K562 (cell line): ENCODE results near the gene GAA. TPM values are rescaled to one million over a fixed set of nuclear protein-coding genes. Genes with fewer than 3 reads are reported as not detected.

ENCODE experiments used
- ATAC-seq: fragments of 200-7000 bp; cut with Tn5 transposase; 3 replicates; pipeline ENCODE4 v1.9.1; 2020; ENCODE audit warnings: moderate library complexity
- BruUV-seq: library from RNA; stranded (reverse); fragments of 400-500 nt; replicated peaks from 2 replicates; lab custom pipeline; 2021; lab: Mats Ljungman, UMichigan
- CTCF ChIA-PET: fragments of 300-600 bp; formaldehyde crosslinking; extraction: SDS; loops from one replicate; lab custom pipeline; 2021; ENCODE audit warnings: low intra/inter-chr PET ratio; lab: Yijun Ruan, JAX
- POLR2A ChIA-PET: fragments of 300-600, 350-650 bp; sonication (Branson Sonifier 250); formaldehyde crosslinking; extraction: SDS; loops from one replicate; lab custom pipeline; 2021; ENCODE audit warnings: antibody characterized with exemption, inconsistent platforms; lab: Yijun Ruan, JAX
- DNase-seq, 4 experiments: peaks; one replicate each; pipeline versions ENCODE4 v3.0.0 to v3.0.0-alpha.2; 2011 to 2018; ENCODE audit warnings: low spot score in 3 of 4, mixed read lengths in 3 of 4; ENCODE audit errors: extremely low read depth in 1 of 4
- FAIRE-seq: peaks from 2 replicates; lab custom pipeline; 2011; peaks lifted over from hg19 to GRCh38; lab: Jason Lieb, UNC
- H2AFZ ChIP-seq: 2 replicates; pipeline ENCODE4 v1.6.0; 2011; ENCODE audit warnings: low read depth, low read length, control low read depth, inconsistent platforms
- H3K27ac ChIP-seq: fragments of 200-600 bp; 3 replicates; pipeline ENCODE4 v1.8.0; 2011; ENCODE audit warnings: low read depth, mild to moderate bottlenecking, control low read depth, inconsistent platforms, low read length, moderate library complexity, mixed read lengths; ENCODE audit errors: extremely low read depth
- H3K27me3 ChIP-seq, 2 experiments: fragments of 300-600 bp in 1 of 2; 2 replicates in 1 of 2; 3 replicates in 1 of 2; pipeline versions ENCODE4 v1.6.0 to v1.8.0; 2011; ENCODE audit warnings: inconsistent platforms in 2 of 2, low read length in 2 of 2, mild to moderate bottlenecking in 1 of 2, mixed read lengths in 1 of 2, moderate library complexity in 1 of 2; ENCODE audit not compliant: control insufficient read depth in 2 of 2, insufficient read depth in 2 of 2
- H3K36me3 ChIP-seq: fragments of 300-600 bp; 3 replicates; pipeline ENCODE4 v1.8.0; 2011; ENCODE audit warnings: mild to moderate bottlenecking, low read length, inconsistent platforms; ENCODE audit not compliant: control insufficient read depth, insufficient read depth
- H3K4me1 ChIP-seq, 2 experiments: fragments of 200-600 bp in 1 of 2; replicated peaks in 1 of 2; 2 replicates in 1 of 2; 3 replicates in 1 of 2; pipeline versions ENCODE4 v1.5.1 to v1.8.0; 2011; ENCODE audit warnings: inconsistent platforms in 2 of 2, low read length in 2 of 2, mild to moderate bottlenecking in 1 of 2, mixed read lengths in 1 of 2, moderate library complexity in 1 of 2; ENCODE audit not compliant: control insufficient read depth in 2 of 2, insufficient read depth in 2 of 2
- H3K4me2 ChIP-seq: 2 replicates; pipeline ENCODE4 v1.6.1; 2011; ENCODE audit warnings: low read length, control low read depth, inconsistent platforms, mixed read lengths; ENCODE audit not compliant: insufficient read depth
- H3K4me3 ChIP-seq: fragments of 200-600 bp; sonication (generic), shearing (Covaris generic); 2 replicates; pipeline ENCODE4 v1.5.1; 2016; ENCODE audit warnings: control low read depth, inconsistent platforms
- H3K79me2 ChIP-seq: fragments of 200-600 bp; 3 replicates; pipeline ENCODE4 v1.8.0; 2011; ENCODE audit warnings: low read length, inconsistent platforms; ENCODE audit not compliant: control insufficient read depth, insufficient read depth
- H3K9ac ChIP-seq, 2 experiments: 2 replicates each; pipeline versions ENCODE4 v1.6.0 to v1.6.1; 2011; ENCODE audit warnings: low read depth in 2 of 2, low read length in 2 of 2, control low read depth in 1 of 2, inconsistent platforms in 1 of 2, mild to moderate bottlenecking in 1 of 2, mixed read lengths in 1 of 2; ENCODE audit not compliant: insufficient read depth in 1 of 2
- H3K9me1 ChIP-seq: one replicate; pipeline ENCODE4 v1.6.0; 2011; ENCODE audit warnings: inconsistent platforms, mild to moderate bottlenecking, low read length, moderate library complexity; ENCODE audit not compliant: control insufficient read depth, insufficient read depth
- H3K9me3 ChIP-seq: replicated peaks from 2 replicates; pipeline ENCODE4 v1.5.1; 2011; ENCODE audit warnings: low read depth, low read length, inconsistent platforms; ENCODE audit not compliant: control insufficient read depth, insufficient read depth
- H4K20me1 ChIP-seq: replicated peaks from 2 replicates; pipeline ENCODE4 v1.6.1; 2011; ENCODE audit warnings: low read length, inconsistent platforms, mixed read lengths; ENCODE audit not compliant: control insufficient read depth, insufficient read depth
- BRD4 ChIP-seq: fragments of 200-600 bp; sonication (generic); IDR thresholded peaks from 2 replicates; pipeline ENCODE4 v1.6.1; 2017; ENCODE audit warnings: inconsistent platforms
- BRF2 ChIP-seq: IDR thresholded peaks from 3 replicates; pipeline ENCODE4 v1.6.1; 2011; ENCODE audit warnings: borderline replicate concordance, mild to moderate bottlenecking; ENCODE audit not compliant: insufficient read length, insufficient read depth
- SLC30A9 ChIP-seq: fragments of 250-450 bp; sonication (Bioruptor Pico); IDR thresholded peaks from 2 replicates; pipeline ENCODE4 v1.8.0; 2022; ENCODE audit warnings: mild to moderate bottlenecking, moderate library complexity
- TAL1 ChIP-seq: fragments of 450-650 bp; IDR thresholded peaks from 2 replicates; pipeline ENCODE4 v1.6.1; 2016; ENCODE audit warnings: mild to moderate bottlenecking
- TARDBP ChIP-seq: fragments of 450-650 bp; IDR thresholded peaks from 2 replicates; pipeline ENCODE4 v1.6.1; 2016
- THRAP3 ChIP-seq: fragments of 450-650 bp; IDR thresholded peaks from 2 replicates; pipeline ENCODE4 v1.6.1; 2016; ENCODE audit warnings: mild to moderate bottlenecking, inconsistent platforms, borderline replicate concordance
- ZNF140 ChIP-seq: fragments of 250-450 bp; sonication (Bioruptor Pico); IDR thresholded peaks from 2 replicates; pipeline ENCODE4 v1.8.0; 2021; ENCODE audit warnings: moderate library complexity, mild to moderate bottlenecking, inconsistent platforms
- ZNF253 ChIP-seq: fragments of 250-450 bp; sonication (Bioruptor Pico); conservative IDR thresholded peaks from 2 replicates; pipeline ENCODE4 v1.6.1; 2021; ENCODE audit warnings: mild to moderate bottlenecking
- ZNF518B ChIP-seq: fragments of 250-450 bp; sonication (Bioruptor Pico); IDR thresholded peaks from 2 replicates; pipeline ENCODE4 v1.5.0; 2021; ENCODE audit warnings: mild to moderate bottlenecking, moderate library complexity
- ZNF586 ChIP-seq: fragments of 450-650 bp; formaldehyde crosslinking; conservative IDR thresholded peaks from 2 replicates; pipeline ENCODE4 v1.4.0; 2020; ENCODE audit warnings: mild to moderate bottlenecking, moderate library complexity
- WGBS: fragments of 100-300 bp; shearing (Covaris generic); methylation state at CpG from one replicate; pipeline ENCODE4 v1.1.6; 2016; ENCODE audit warnings: low coverage, mixed read lengths; ENCODE audit not compliant: insufficient coverage; ENCODE audit errors: missing lambda C conversion rate; 5-methylcytosine and 5-hydroxymethylcytosine counted together
- in situ Hi-C: fragments of 300-500 bp; cut with MboI; formaldehyde crosslinking; loops from 4 replicates; pipeline ENCODE4 v1.15.0; 2018; ENCODE audit warnings: inconsistent platforms, mixed read lengths
- intact Hi-C: fragments of 100-400 bp; cut with micrococcal nuclease; formaldehyde crosslinking; loops from 2 replicates; pipeline ENCODE4 v1.14.2; 2022
- polyA plus RNA-seq, 8 experiments: library from polyadenylated mRNA; depleted of rRNA in 4 of 8; stranded (reverse) in 5 of 8; unstranded in 3 of 8; fragments of >200 nt; fragmentation: Nextera tagmentation in 2 of 8; fragmentation: Illumina TruSeq in 1 of 8; extraction: Ambion mirVana in 2 of 8; extraction: Trizol in 1 of 8; gene quantifications; 2 replicates each; pipeline versions ENCODE4 v1.2.1 to v1.2.3, GENCODE V29; 2011 to 2014; ENCODE audit warnings: inconsistent platforms in 1 of 8, missing spikeins in 1 of 8
- total RNA-seq, 7 experiments: library from RNA; depleted of rRNA in 6 of 7; stranded (reverse); fragments of >200 nt in 6 of 7; fragmentation: Illumina TruSeq in 2 of 7; extraction: Trizol in 2 of 7; gene quantifications; 2 replicates each; pipeline versions ENCODE4 v1.2.1 to v1.2.3, GENCODE V29; 2011 to 2021; ENCODE audit warnings: low replicate concordance in 1 of 7
- TF ChIP-seq, protein P1 (sequence below), 2 experiments: fragments of 450-650 bp in 1 of 2; sonication (generic) in 1 of 2; formaldehyde crosslinking in 1 of 2; IDR thresholded peaks in 1 of 2; conservative IDR thresholded peaks in 1 of 2; 2 replicates each; pipeline versions ENCODE4 v1.6.1 to v1.8.1; 2016 to 2023; ENCODE audit warnings: mild to moderate bottlenecking in 2 of 2, moderate library complexity in 2 of 2, inconsistent platforms in 1 of 2, missing genetic modification reagents in 1 of 2
- TF ChIP-seq, protein P2 (sequence below): fragments of 250-450 bp; sonication (Bioruptor Pico); IDR thresholded peaks from 2 replicates; pipeline ENCODE4 v1.4.0; 2020; ENCODE audit warnings: mild to moderate bottlenecking, moderate library complexity

Gene GAA
- total and polyA plus RNA-seq, 9 of the 15 experiments (the other 6 are each of a cell fraction or from before 2014, with no cell fraction given) = 0.15 to 6.4 (median 1.7) TPM

DNA sequence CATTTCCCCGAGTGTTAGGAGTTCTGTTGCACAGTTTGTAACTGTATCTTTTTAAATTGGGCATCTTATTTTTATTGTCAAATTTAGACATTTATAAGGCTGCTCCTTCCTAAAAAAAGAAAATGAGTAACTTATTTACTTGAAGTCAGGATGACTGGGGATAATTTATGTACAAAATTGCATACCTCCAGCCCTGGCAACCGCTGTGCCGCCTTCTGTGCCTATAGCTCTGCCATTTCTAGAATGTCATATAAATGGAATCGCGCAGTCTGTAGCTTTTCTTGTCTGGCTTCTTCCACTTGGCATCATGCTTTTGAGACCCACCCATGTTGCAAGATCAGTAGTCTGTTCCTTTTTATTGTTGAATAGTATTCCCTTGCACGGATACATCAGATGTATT lies 29.0 kb upstream of the GAA start (continued):
- TF ChIP-seq ZNF253 (CRISPR knock-in tag) = no peak
- TF ChIP-seq TARDBP = no peak
- TF ChIP-seq THRAP3 = no peak

DNA sequence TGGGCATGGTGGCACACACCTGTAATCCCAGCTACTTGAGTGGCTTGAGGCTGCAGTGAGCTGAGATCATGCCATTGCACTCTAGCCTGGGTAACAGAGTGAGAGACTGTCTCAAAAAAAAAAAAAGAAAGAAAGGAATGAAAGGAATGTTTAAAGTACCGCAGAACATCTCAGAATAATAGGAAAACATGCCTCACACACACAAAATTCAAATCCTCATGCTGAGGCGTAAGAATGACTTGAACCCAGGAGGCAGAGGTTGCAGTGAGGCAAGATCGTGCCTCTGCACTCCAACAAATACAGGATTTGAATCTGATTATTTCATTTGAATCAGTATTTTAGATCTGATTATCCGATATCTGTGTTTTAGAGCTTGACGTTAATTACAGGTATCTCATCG lies 21.3 kb upstream of the GAA start:
- WGBS = 25% methylated on average over 6 of the region's 6 CpGs
- Histone ChIP-seq H3K79me2 (no peaks in the 10 kb centered on the region), H3K27ac (no peak overlapping the region), H3K9ac (no peak overlapping the region), H4K20me1 (peaks cover 5% of the 10 kb centered on the region), H3K4me2 (no peak overlapping the region), H2AFZ (no peak overlapping the region), H3K4me1 (peaks cover 0 to 7% of the 10 kb centered on the region in 2 experiments; a peak in 1 of 5 replicates), H3K27me3 (peaks cover 28 to 53% of the 10 kb centered on the region in 2 experiments; a peak in 4 of 5 replicates), H3K4me3 (no peak overlapping the region), H3K9me1 (no peaks in the 10 kb centered on the region), H3K9me3 (no peaks in the 10 kb centered on the region), H3K36me3 (no peaks in the 10 kb centered on the region)
- no TSS peak for BruUV-seq
- FAIRE-seq = no peak
- CTCF ChIA-PET = no interaction called here
- in situ Hi-C loops (no loop called here), intact Hi-C loops (loop anchor here (5.0 kb wide), 1 partner anchor 112 kb away; no protein-coding TSS in a partner anchor)
- DNase-seq = no peak
- TF ChIP-seq BRF2 = no peak
- TF ChIP-seq, protein P1, sequence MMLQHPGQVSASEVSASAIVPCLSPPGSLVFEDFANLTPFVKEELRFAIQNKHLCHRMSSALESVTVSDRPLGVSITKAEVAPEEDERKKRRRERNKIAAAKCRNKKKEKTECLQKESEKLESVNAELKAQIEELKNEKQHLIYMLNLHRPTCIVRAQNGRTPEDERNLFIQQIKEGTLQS (IDR thresholded peaks at IDR 0.05) = no peak
- TF ChIP-seq, protein P1 (CRISPR knock-in tag; conservative IDR thresholded peaks at IDR 0.05) = no peak
- TF ChIP-seq ZNF518B = no peak
- TF ChIP-seq, protein P2, sequence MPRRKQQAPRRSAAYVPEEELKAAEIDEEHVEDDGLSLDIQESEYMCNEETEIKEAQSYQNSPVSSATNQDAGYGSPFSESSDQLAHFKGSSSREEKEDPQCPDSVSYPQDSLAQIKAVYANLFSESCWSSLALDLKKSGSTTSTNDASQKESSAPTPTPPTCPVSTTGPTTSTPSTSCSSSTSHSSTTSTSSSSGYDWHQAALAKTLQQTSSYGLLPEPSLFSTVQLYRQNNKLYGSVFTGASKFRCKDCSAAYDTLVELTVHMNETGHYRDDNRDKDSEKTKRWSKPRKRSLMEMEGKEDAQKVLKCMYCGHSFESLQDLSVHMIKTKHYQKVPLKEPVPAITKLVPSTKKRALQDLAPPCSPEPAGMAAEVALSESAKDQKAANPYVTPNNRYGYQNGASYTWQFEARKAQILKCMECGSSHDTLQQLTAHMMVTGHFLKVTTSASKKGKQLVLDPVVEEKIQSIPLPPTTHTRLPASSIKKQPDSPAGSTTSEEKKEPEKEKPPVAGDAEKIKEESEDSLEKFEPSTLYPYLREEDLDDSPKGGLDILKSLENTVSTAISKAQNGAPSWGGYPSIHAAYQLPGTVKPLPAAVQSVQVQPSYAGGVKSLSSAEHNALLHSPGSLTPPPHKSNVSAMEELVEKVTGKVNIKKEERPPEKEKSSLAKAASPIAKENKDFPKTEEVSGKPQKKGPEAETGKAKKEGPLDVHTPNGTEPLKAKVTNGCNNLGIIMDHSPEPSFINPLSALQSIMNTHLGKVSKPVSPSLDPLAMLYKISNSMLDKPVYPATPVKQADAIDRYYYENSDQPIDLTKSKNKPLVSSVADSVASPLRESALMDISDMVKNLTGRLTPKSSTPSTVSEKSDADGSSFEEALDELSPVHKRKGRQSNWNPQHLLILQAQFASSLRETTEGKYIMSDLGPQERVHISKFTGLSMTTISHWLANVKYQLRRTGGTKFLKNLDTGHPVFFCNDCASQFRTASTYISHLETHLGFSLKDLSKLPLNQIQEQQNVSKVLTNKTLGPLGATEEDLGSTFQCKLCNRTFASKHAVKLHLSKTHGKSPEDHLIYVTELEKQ (CRISPR knock-in tag) = no peak
- TF ChIP-seq TAL1 = no peak
- no peak for TF ChIP-seq BRD4
- no peak for TF ChIP-seq ZNF586 (CRISPR knock-in tag)
- no peak for TF ChIP-seq SLC30A9
- TF ChIP-seq ZNF140 (CRISPR knock-in tag) = no peak
- no peak for ATAC-seq
- POLR2A ChIA-PET = interaction anchor here (0.7 kb wide), 1 partner anchor 10 kb away, joined by 3 read pairs; no protein-coding TSS in a partner anchor
